Right cardiac atrium (tissue), 5 donors: ENCODE measurements around the gene LMBRD1. TPM values are rescaled to one million over a fixed set of nuclear protein-coding genes. Genes with fewer than 3 reads are reported as not detected.
A peak's percentile ranks its signal among the peaks of the same experiment; 100 is the strongest.
"Not testable (repeated sequence)": the region's sequence is repeated elsewhere in the genome, so short reads cannot be mapped to it uniquely, and the experiment has no call there.

Source experiments
- ATAC-seq, 2 donors: fragments of 200-7000 bp; cut with Tn5 transposase; one replicate each; pipeline versions ENCODE4 v1.8.0 to v1.9.1; 2020; ENCODE audit warnings: moderate library complexity in 2 of 2, mild to moderate bottlenecking in 1 of 2
- DNase-seq, 3 donors: peaks; one replicate each; pipeline ENCODE4 v3.0.0-alpha.2; 2020
- H3K27ac ChIP-seq: one replicate; pipeline ENCODE4 v1.5.1; 2013; ENCODE audit warnings: mild to moderate bottlenecking, low read length, control low read depth, moderate library complexity
- H3K27me3 ChIP-seq: one replicate; pipeline ENCODE4 v1.6.1; 2013; ENCODE audit not compliant: control insufficient read depth, insufficient read depth
- H3K4me1 ChIP-seq: one replicate; pipeline ENCODE4 v1.6.1; 2013; ENCODE audit warnings: low read length; ENCODE audit not compliant: control insufficient read depth, insufficient read depth
- H3K4me3 ChIP-seq: one replicate; pipeline ENCODE4 v1.5.1; 2013; ENCODE audit warnings: low read length, control low read depth
- H3K9me3 ChIP-seq: one replicate; pipeline ENCODE4 v1.6.1; 2013; ENCODE audit warnings: low read length; ENCODE audit not compliant: control insufficient read depth
- WGBS: extraction: QIAGEN DNeasy Blood & Tissue Kit; methylation state at CpG from one replicate; pipeline ENCODE4 v1.1.7; 2013; 5-methylcytosine and 5-hydroxymethylcytosine counted together
- intact Hi-C, 4 donors: fragments of 100-400 bp; cut with DNase I; formaldehyde crosslinking; loops; one replicate each; pipeline versions ENCODE4 v1.11.0 to v1.14.0; 2022 to 2023
- polyA plus RNA-seq: library from polyadenylated mRNA; stranded (reverse); fragments of 200-250 nt; gene quantifications from one replicate; pipeline ENCODE4 v1.2.3, GENCODE V29; 2013
- total RNA-seq, 4 donors: library from RNA; stranded (reverse); fragmentation: NEBNext Ultra II Directional; extraction: Animal tissue kit (Norgen Biotek cat#: 25700); gene quantifications; one replicate each; pipeline ENCODE4 v1.2.1, GENCODE V29; 2021
- donor health status: healthy with polysubstance abuse.
- donor health status: DM: no; HTN: yes; CAD: no.
- donor health status: DM: no; HTN: no; CAD: no.
- donor health status: DM: no; HTN: yes; CAD: no; lungs with severe emphysema.
- donor health status: DM: yes; HTN: yes; CAD: no.

LMBRD1 gene
- total and polyA plus RNA-seq, 5 donors, result 46.3 to 56.2 (median 51.5) TPM

- no peaks in the 10 kb centered on the region for H3K27me3 ChIP-seq
- no peaks in the 10 kb centered on the region for H3K4me1 ChIP-seq
- H3K9me3 ChIP-seq, result no peaks in the 10 kb centered on the region
- H3K4me3 ChIP-seq, result no peak overlapping the region
- ATAC-seq (no peak), DNase-seq (no peak)
- WGBS, result 98% methylated on average over 1 of the region's 1 CpG
- no peak overlapping the region for H3K27ac ChIP-seq
- intact Hi-C loops, result no loop called here
Measured at GRCh38 chr6:69680302-69680701, 116.5 kb downstream of the LMBRD1 start.

- DNase-seq (no peak), ATAC-seq (no peak)
- H3K27ac ChIP-seq, result no peak overlapping the region
- no peak overlapping the region for H3K4me3 ChIP-seq
- intact Hi-C loops, result no loop called here
- no peaks in the 10 kb centered on the region for H3K4me1 ChIP-seq
- WGBS, result 83% methylated on average over 2 of the region's 2 CpGs
- H3K27me3 ChIP-seq, result no peaks in the 10 kb centered on the region
- H3K9me3 ChIP-seq, result no peaks in the 10 kb centered on the region
Measured at GRCh38 chr6:69673298-69673697, 123.5 kb downstream of the LMBRD1 start.

DNA sequence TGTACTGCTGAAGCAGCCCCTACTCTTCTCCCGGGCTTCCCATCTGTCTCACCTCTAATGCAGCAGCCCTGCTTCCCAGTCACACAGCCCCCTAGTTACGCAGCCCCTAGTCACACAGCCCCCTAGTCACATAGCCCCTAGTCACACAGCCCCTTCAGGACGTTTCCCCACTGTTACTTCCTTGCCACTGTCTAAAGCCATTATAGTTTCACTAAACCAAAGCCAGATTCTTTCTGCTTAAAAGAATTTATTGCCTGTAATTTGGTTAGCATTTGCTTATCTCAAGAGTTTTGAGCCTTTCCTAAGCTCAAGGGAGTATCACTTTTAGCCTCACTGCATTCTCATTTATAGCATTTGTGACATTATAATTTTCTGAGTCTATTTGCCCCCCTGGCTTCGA lies 127.9 kb downstream of the LMBRD1 start:
- intact Hi-C loops, result no loop called here
- Histone ChIP-seq H3K27ac (no peak overlapping the region), H3K4me3 (no peak overlapping the region), H3K9me3 (no peaks in the 10 kb centered on the region), H3K27me3 (no peaks in the 10 kb centered on the region), H3K4me1 (no peaks in the 10 kb centered on the region)
- no peak for DNase-seq
- ATAC-seq, result no peak
- 71% methylated on average over 4 of the region's 4 CpGs for WGBS

- peak in 1 of 3 donors; percentile 20 for DNase-seq
- H3K9me3 ChIP-seq, intact Hi-C loops, H3K4me1 ChIP-seq, ATAC-seq, H3K4me3 ChIP-seq, H3K27ac ChIP-seq, H3K27me3 ChIP-seq: not testable (repeated sequence)
- 96% methylated on average over 9 of the region's 9 CpGs for WGBS
Measured at GRCh38 chr6:69666779-69667178, 130.0 kb downstream of the LMBRD1 start.

GRCh38 chr6:69665437-69665836 lies 131.4 kb downstream of the LMBRD1 start:
- WGBS, result 92% methylated on average over 3 of the region's 3 CpGs
- Histone ChIP-seq H3K27me3 (no peaks in the 10 kb centered on the region), H3K4me1 (no peaks in the 10 kb centered on the region), H3K9me3 (no peaks in the 10 kb centered on the region), H3K4me3 (no peak overlapping the region), H3K27ac (no peak overlapping the region)
- no peak for ATAC-seq
- DNase-seq, result no peak
- intact Hi-C loops, result no loop called here

- Histone ChIP-seq H3K9me3 (no peaks in the 10 kb centered on the region), H3K27ac (no peak overlapping the region), H3K4me1 (no peaks in the 10 kb centered on the region), H3K27me3 (no peaks in the 10 kb centered on the region), H3K4me3 (no peak overlapping the region)
- ATAC-seq (no peak), DNase-seq (no peak)
- WGBS, result 79% methylated on average over 1 of the region's 1 CpG
- intact Hi-C loops, result no loop called here
Measured at GRCh38 chr6:69664551-69664950, 132.3 kb downstream of the LMBRD1 start.

DNA sequence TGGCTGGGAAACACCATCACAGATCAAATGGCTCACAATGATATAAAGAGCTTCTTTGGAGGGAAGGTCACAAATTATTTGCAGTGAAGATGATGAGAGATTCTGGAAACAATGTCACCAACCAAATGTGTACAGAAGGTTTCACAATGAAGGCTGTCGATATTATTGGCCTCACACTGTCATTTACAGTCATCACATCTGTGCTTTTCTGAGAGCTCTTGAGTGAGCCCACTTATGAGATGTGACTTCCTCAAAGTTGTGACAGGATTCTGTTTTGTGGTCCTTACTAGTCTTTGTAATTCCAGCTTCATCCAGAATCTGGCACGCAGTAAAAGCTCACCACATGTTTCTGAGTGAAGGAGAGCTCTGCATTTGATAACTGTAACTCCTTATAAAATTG lies 133.6 kb downstream of the LMBRD1 start:
- no peaks in the 10 kb centered on the region for H3K4me1 ChIP-seq
- no peak for DNase-seq
- WGBS, result 72% methylated on average over 2 of the region's 2 CpGs
- no peaks in the 10 kb centered on the region for H3K27me3 ChIP-seq
- no peak for ATAC-seq
- no peak overlapping the region for H3K4me3 ChIP-seq
- no peaks in the 10 kb centered on the region for H3K9me3 ChIP-seq
- intact Hi-C loops, result no loop called here
- no peak overlapping the region for H3K27ac ChIP-seq

GRCh38 chr6:69650703-69651102 lies 146.1 kb downstream of the LMBRD1 start:
- intact Hi-C loops, result no loop called here
- Histone ChIP-seq H3K4me3 (no peak overlapping the region), H3K9me3 (no peaks in the 10 kb centered on the region), H3K27ac (no peak overlapping the region), H3K27me3 (no peaks in the 10 kb centered on the region), H3K4me1 (no peaks in the 10 kb centered on the region)
- DNase-seq, result no peak
- no peak for ATAC-seq

DNA sequence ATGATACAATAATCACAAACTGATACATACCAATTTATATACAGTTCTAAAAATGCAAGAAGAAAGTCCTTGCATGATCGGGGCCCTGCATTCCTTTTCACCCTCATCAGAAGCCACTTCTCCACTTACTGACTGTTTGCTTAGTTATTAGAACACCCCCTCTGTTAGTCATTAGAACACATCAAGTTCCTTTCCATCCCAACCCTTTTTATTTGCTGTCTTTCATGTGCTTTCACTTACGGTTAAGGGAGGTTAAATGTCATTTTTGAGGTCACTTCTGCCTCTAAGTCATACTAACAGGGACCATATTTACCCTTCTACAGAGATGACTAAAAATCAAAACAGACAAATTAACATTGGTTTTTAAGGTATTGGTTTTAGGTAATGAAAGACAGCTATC lies 149.1 kb downstream of the LMBRD1 start:
- no peaks in the 10 kb centered on the region for H3K4me1 ChIP-seq
- ATAC-seq, result no peak
- H3K4me3 ChIP-seq, result no peak overlapping the region
- 71% methylated on average over 2 of the region's 2 CpGs for WGBS
- intact Hi-C loops, result no loop called here
- H3K27ac ChIP-seq, result no peak overlapping the region
- H3K27me3 ChIP-seq, result no peaks in the 10 kb centered on the region
- DNase-seq, result no peak
- H3K9me3 ChIP-seq, result no peaks in the 10 kb centered on the region

DNA sequence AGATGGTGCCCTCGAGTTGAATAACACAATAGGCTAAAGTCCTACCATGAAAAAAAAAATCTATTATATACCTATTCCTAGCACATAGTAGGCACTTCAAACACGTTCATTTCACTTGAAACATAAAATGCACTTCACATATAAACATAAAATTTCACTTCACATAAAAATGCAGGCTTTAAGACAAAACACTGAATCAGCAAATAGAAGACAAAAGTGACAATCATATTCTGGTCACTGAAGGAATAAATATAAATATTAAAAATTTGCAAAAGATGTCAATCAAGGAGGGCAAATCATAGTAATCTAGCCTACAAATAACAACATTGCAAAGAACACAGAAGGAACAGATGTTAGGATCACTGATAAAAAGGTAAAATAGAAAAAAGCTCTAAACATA lies 153.1 kb downstream of the LMBRD1 start:
- no peaks in the 10 kb centered on the region for H3K4me1 ChIP-seq
- no peaks in the 10 kb centered on the region for H3K27me3 ChIP-seq
- ATAC-seq (no peak), DNase-seq (no peak)
- intact Hi-C loops, result no loop called here
- H3K27ac ChIP-seq, result no peak overlapping the region
- 48% methylated on average over 2 of the region's 2 CpGs for WGBS
- H3K4me3 ChIP-seq, result no peak overlapping the region
- no peaks in the 10 kb centered on the region for H3K9me3 ChIP-seq

DNA sequence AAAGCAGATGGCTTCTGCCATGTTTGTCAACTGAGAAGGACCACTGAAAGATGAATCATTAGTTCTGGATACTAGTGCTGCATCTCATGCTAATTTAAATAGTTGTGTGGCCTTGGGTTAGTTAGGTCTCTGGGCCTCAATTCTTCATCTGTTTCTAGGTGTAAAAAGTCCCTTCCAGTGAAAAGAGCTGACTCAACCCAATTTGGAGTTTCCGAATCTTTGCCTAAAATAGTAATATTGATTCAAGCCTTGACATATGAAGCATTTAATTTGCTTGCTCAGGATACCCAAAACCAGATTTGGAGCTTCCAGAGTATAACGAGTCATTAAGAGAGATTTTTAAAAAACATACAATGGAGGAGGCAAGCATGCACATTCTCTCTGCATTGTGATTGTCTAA lies 163.9 kb downstream of the LMBRD1 start:
- ATAC-seq (no peak), DNase-seq (no peak)
- H3K9me3 ChIP-seq, result no peaks in the 10 kb centered on the region
- intact Hi-C loops, result no loop called here
- no peak overlapping the region for H3K27ac ChIP-seq
- no peaks in the 10 kb centered on the region for H3K27me3 ChIP-seq
- H3K4me1 ChIP-seq, result no peaks in the 10 kb centered on the region
- H3K4me3 ChIP-seq, result no peak overlapping the region
- WGBS, result 81% methylated on average over 2 of the region's 2 CpGs

- ATAC-seq, result no peak
- intact Hi-C loops, result no loop called here
- H3K27ac ChIP-seq, result no peak overlapping the region
- H3K4me1 ChIP-seq, result no peaks in the 10 kb centered on the region
- WGBS, result 30% methylated on average over 4 of the region's 4 CpGs
- H3K27me3 ChIP-seq, result no peaks in the 10 kb centered on the region
- H3K9me3 ChIP-seq, result no peaks in the 10 kb centered on the region
- DNase-seq, result no peak
- no peak overlapping the region for H3K4me3 ChIP-seq
Measured at GRCh38 chr6:69631552-69632346, 165.1 kb downstream of the LMBRD1 start.
